ENCODE measurements around the gene EDRF1. TPM values are rescaled to one million over a fixed set of nuclear protein-coding genes. Genes with fewer than 3 reads are reported as not detected.

EDRF1 gene
- total RNA-seq, 1 experiment from 2014 or later, result 32.9 TPM

DNA sequence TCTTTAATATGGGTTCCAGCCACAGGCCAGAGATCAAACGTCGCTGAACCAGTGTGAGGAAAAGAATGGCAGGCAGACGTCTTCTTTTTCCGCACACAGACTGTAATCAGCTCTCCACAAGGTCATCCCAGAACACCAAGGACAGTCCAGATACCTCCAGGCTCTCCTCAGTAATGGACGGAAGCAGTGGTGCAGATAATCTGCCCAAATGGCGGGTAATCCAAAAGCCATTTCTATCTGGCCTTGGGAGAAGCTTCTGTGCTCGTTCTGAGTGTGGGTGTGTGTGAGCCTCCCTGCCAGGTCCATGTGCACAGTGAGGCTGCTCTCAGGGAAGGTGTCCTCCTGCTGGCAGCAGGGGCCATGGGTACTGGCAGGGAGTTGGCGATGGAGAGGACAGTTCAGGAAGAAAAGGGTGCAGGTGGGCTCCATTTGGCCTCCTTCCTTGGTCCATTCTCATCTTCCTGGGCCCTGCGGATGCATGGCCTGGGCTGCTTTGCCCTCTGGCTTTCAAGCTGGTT, 21.0 kb upstream of the EDRF1 start:
- Mint-ChIP-seq H3K36me3 (0 out of 2 replicates have a peak, but pooled peaks cover 2% of the 10 kb centered on the region), H3K27me3 (ENCODE audit: low read depth) (no peaks in the 10 kb centered on the region), H3K4me1 (no peaks in the 10 kb centered on the region), H3K4me3 (no peak overlapping the region), H3K27ac (no peak overlapping the region), H3K9me3 (peaks cover 7% of the 10 kb centered on the region)
- POLR2A ChIA-PET, result no interaction called here
- ATAC-seq, result no peak; the same call in 1 of the 2 replicates
- DNase-seq (ENCODE audit: low spot score), result no peak
- CTCF ChIA-PET, result no interaction called here
- TF ChIP-seq, protein P1, sequence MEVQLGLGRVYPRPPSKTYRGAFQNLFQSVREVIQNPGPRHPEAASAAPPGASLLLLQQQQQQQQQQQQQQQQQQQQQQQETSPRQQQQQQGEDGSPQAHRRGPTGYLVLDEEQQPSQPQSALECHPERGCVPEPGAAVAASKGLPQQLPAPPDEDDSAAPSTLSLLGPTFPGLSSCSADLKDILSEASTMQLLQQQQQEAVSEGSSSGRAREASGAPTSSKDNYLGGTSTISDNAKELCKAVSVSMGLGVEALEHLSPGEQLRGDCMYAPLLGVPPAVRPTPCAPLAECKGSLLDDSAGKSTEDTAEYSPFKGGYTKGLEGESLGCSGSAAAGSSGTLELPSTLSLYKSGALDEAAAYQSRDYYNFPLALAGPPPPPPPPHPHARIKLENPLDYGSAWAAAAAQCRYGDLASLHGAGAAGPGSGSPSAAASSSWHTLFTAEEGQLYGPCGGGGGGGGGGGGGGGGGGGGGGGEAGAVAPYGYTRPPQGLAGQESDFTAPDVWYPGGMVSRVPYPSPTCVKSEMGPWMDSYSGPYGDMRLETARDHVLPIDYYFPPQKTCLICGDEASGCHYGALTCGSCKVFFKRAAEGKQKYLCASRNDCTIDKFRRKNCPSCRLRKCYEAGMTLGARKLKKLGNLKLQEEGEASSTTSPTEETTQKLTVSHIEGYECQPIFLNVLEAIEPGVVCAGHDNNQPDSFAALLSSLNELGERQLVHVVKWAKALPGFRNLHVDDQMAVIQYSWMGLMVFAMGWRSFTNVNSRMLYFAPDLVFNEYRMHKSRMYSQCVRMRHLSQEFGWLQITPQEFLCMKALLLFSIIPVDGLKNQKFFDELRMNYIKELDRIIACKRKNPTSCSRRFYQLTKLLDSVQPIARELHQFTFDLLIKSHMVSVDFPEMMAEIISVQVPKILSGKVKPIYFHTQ (CRISPR knock-in tag; IDR thresholded peaks at IDR 0.05), result no peak
- TF ChIP-seq, protein P2, sequence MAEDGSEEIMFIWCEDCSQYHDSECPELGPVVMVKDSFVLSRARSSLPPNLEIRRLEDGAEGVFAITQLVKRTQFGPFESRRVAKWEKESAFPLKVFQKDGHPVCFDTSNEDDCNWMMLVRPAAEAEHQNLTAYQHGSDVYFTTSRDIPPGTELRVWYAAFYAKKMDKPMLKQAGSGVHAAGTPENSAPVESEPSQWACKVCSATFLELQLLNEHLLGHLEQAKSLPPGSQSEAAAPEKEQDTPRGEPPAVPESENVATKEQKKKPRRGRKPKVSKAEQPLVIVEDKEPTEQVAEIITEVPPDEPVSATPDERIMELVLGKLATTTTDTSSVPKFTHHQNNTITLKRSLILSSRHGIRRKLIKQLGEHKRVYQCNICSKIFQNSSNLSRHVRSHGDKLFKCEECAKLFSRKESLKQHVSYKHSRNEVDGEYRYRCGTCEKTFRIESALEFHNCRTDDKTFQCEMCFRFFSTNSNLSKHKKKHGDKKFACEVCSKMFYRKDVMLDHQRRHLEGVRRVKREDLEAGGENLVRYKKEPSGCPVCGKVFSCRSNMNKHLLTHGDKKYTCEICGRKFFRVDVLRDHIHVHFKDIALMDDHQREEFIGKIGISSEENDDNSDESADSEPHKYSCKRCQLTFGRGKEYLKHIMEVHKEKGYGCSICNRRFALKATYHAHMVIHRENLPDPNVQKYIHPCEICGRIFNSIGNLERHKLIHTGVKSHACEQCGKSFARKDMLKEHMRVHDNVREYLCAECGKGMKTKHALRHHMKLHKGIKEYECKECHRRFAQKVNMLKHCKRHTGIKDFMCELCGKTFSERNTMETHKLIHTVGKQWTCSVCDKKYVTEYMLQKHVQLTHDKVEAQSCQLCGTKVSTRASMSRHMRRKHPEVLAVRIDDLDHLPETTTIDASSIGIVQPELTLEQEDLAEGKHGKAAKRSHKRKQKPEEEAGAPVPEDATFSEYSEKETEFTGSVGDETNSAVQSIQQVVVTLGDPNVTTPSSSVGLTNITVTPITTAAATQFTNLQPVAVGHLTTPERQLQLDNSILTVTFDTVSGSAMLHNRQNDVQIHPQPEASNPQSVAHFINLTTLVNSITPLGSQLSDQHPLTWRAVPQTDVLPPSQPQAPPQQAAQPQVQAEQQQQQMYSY (CRISPR knock-in tag; IDR thresholded peaks at IDR 0.05), result no peak
- TF ChIP-seq IRF2 (CRISPR knock-in tag; IDR thresholded peaks at IDR 0.05; ENCODE audit: borderline replicate concordance, low read depth) (no peak), FOXK1 (CRISPR knock-in tag; IDR thresholded peaks at IDR 0.05) (no peak), TEAD1 (CRISPR knock-in tag; IDR thresholded peaks at IDR 0.05) (no peak), ZNF138 (CRISPR knock-in tag; conservative IDR thresholded peaks at IDR 0.05) (no peak), PRRX2 (CRISPR knock-in tag; IDR thresholded peaks at IDR 0.05) (no peak), NR2C2 (CRISPR knock-in tag; IDR thresholded peaks at IDR 0.05) (no peak), RELA (CRISPR knock-in tag; IDR thresholded peaks at IDR 0.05; ENCODE audit: borderline replicate concordance) (no peak), ETV6 (CRISPR knock-in tag; IDR thresholded peaks at IDR 0.05) (no peak), ZNF671 (CRISPR knock-in tag; IDR thresholded peaks at IDR 0.05) (no peak)
- TF ChIP-seq, protein P3, sequence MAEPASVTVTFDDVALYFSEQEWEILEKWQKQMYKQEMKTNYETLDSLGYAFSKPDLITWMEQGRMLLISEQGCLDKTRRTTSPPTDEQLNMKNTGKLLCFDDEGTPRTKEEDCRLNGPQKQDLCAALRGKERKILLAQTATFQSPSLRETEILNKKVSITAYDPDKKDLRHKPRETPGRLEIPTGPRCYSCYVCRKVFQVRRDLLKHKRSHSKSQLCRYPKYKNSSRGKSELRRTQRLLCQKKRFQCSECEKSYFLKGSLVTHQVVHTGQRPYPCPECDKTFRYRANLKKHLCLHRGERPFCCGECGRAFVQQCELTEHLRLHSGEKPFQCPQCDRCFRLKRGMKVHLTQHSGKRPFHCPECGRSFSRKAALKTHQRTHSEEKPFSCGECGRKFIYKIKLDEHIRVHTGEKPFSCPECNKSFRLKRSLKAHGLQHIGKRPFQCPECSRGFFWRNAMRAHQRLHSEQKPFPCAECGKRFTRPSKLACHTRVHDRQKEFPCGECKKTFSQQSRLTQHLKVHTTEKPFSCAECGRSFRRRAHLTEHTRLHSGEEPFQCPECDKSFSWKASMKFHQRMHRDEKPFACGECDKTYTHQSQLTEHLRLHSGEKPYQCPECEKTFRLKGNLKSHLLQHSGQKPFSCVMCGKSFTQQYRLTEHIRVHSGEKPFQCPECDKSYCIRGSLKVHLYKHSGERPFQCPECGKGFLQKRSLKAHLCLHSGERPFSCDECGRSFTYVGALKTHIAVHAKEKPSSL (CRISPR knock-in tag; conservative IDR thresholded peaks at IDR 0.05), result no peak
- TF ChIP-seq, protein P4, sequence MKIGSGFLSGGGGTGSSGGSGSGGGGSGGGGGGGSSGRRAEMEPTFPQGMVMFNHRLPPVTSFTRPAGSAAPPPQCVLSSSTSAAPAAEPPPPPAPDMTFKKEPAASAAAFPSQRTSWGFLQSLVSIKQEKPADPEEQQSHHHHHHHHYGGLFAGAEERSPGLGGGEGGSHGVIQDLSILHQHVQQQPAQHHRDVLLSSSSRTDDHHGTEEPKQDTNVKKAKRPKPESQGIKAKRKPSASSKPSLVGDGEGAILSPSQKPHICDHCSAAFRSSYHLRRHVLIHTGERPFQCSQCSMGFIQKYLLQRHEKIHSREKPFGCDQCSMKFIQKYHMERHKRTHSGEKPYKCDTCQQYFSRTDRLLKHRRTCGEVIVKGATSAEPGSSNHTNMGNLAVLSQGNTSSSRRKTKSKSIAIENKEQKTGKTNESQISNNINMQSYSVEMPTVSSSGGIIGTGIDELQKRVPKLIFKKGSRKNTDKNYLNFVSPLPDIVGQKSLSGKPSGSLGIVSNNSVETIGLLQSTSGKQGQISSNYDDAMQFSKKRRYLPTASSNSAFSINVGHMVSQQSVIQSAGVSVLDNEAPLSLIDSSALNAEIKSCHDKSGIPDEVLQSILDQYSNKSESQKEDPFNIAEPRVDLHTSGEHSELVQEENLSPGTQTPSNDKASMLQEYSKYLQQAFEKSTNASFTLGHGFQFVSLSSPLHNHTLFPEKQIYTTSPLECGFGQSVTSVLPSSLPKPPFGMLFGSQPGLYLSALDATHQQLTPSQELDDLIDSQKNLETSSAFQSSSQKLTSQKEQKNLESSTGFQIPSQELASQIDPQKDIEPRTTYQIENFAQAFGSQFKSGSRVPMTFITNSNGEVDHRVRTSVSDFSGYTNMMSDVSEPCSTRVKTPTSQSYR (CRISPR knock-in tag; IDR thresholded peaks at IDR 0.05), result no peak
- TF ChIP-seq, protein P5, sequence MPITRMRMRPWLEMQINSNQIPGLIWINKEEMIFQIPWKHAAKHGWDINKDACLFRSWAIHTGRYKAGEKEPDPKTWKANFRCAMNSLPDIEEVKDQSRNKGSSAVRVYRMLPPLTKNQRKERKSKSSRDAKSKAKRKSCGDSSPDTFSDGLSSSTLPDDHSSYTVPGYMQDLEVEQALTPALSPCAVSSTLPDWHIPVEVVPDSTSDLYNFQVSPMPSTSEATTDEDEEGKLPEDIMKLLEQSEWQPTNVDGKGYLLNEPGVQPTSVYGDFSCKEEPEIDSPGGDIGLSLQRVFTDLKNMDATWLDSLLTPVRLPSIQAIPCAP (CRISPR knock-in tag; IDR thresholded peaks at IDR 0.05), result no peak
- TF ChIP-seq, protein P6, sequence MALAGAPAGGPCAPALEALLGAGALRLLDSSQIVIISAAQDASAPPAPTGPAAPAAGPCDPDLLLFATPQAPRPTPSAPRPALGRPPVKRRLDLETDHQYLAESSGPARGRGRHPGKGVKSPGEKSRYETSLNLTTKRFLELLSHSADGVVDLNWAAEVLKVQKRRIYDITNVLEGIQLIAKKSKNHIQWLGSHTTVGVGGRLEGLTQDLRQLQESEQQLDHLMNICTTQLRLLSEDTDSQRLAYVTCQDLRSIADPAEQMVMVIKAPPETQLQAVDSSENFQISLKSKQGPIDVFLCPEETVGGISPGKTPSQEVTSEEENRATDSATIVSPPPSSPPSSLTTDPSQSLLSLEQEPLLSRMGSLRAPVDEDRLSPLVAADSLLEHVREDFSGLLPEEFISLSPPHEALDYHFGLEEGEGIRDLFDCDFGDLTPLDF (CRISPR knock-in tag; IDR thresholded peaks at IDR 0.05), result no peak
